Muscle of arm (tissue), 12 donors: ENCODE measurements around the gene RNU1-2. TPM values are rescaled to one million over a fixed set of nuclear protein-coding genes. Genes with fewer than 3 reads are reported as not detected.
A peak's percentile ranks its signal among the peaks of the same experiment; 100 is the strongest.
"Not testable (repeated sequence)": the region's sequence is repeated elsewhere in the genome, so short reads cannot be mapped to it uniquely, and the experiment has no call there.

Source experiments
- DNase-seq: peaks from one replicate; pipeline ENCODE4 v3.0.0-alpha.2; 2013
- polyA plus RNA-seq, 12 donors: library from polyadenylated mRNA; unstranded; fragments of 120-200 nt; gene quantifications; one replicate each; pipeline ENCODE4 v1.2.1, GENCODE V29; 2013; ENCODE audit not compliant: insufficient read length in 12 of 12

The RNU1-2 gene
- polyA plus RNA-seq, 12 donors = not detected

DNA sequence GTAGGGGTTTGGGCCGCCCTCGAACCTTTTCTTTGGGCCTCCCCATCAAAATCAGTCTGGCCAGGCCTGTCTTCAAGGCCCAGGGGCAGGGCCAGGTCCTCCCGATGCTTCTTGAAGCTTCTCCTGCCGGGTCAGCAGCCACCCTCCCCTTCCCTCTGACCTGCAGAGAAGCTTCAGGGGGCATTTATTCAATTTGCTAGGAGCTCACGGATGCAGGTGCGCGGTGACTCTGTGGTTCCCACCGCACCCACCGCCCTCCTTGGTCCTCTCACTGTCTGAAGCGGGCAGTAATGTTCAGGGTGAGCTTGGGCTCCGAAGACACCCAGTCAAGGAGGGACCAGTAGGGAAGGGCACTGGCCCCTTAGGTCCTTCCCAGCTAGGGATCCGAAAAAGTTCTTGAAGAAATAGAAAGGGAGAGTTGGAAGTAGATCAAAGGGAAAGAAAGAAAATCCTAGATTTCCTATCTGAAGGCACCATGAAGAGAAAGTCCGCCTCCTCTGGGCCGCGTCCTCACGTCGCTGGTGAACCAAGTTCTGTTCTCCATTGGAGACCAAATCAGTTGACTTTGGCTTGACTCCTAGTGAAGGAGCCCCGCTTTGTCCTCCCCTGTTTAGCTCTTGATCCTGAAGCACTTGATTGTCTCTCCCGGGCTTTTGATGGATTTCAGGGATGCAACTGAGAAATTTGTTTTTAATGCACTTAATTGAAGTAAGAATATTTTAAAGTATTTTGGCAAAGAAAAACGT lies 8.7 kb upstream of the RNU1-2 start:
- DNase-seq = no peak

DNA sequence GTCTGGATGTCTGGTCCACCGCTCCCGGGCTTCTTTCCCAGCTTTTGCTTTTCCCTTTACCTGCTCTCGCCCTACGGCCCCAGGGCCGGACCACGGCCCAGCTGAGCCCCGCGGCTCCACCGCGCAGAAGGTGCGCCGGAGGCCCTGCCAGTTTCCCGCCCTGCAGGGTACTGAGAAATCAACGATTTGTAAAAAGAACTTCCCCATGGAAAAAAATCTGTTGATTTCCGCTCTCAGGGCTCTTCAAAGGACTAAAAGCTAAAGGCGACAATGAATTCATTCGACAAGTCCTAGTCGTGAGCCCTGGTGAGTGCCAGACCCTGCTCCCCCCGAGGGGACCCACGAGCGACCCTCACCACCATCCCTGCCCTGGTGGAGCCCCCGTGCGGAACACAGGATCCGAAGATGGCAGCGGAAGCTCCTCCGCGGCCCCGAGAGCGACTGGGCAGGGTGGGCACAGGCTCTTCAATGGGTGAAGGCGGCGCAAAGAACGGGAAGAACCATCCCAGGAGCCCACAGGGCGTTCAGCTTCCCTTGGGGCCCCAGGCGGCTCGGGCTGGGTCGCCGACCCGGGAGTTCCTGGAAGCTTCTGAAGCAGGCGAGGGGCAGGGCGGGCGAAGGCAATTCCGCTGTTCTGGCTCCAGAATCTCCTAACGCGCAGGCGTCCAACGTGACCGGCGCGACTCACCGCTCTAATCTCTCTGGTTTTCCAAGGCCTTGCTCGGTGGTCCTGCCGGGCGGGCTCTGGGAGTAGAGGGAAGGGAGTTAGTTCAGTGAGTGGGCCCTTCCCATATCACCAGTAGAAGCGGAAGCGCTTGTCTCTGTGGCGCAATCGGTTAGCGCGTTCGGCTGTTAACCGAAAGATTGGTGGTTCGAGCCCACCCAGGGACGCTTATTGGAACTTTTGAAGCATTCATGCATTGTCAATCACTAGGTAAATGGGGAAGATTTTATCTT lies 6.6 kb upstream of the RNU1-2 start:
- peak; percentile 69 for DNase-seq

DNA sequence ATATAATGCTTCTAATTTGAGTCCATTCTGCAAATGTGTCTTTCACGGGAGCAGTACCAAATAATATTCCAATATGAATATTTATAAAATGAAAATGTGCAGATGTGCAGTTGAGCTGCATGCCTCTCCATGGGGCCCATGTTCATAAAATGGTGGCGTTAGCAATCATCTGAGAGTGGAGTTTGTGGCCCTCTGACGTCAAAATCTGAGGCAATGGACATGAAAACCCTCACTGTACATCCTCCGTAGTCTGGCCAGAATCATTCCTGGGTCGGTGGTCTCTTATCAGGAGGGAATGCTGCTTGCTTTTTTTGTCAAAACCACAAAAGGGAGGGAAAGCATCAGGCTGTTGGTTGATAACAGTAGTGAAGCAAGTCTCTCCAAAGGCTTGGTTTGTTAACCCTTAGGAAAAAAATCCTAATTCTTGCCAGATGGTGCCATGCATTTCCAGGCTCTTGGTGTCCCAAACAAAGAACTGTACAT lies 5.2 kb upstream of the RNU1-2 start:
- DNase-seq = not testable (repeated sequence)

- not testable (repeated sequence) for DNase-seq
Measured at GRCh38 chr1:16891057-16891456, 4.7 kb upstream of the RNU1-2 start.

DNA sequence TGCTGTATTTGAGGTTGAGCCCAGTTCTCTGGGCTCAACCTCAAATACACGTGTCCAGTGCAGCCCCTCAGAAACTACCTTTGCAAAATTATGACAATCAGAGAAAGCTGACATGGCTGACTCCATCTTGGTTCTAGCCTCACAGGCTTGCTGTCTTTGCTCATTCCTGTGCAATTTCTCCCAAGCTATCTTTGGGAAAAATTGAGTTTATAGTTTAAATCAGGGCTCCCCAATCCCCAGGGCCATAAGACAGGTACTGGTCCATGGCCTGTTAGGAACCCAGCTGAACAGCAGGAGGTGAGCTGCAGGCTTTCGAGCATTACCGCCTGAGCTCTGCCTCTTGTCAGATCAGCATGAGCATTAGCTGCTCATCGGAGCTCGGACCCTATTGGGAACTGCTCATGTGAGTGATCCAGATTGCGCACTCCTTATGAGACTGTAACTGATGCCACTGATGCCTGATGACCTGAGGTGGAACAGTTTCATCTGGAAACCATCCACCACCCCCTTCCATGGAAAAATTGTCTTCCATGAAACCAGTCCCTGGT lies 2.7 kb upstream of the RNU1-2 start:
- not testable (repeated sequence) for DNase-seq

GRCh38 chr1:16893796-16894195 lies 2.0 kb upstream of the RNU1-2 start:
- DNase-seq = not testable (repeated sequence)

DNA sequence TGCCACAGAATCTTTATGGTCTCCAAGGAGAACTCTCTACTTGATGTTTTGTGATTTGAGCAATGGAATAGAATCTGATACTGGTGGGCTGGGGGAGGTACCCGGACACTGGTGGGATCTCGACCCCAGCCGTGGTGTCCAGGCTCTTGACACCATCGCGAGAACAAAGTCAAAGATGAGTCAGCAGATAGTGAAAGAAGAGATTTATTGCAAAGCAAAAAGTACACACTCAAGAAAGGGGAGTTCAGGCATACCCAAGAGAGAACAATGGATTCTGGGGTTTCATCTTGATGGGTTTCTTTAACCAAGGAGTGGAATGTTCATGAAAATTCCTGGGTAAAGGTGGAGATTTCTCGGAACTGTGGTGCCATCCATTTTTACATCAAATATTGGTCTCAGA lies 1.4 kb upstream of the RNU1-2 start:
- not testable (repeated sequence) for DNase-seq

DNA sequence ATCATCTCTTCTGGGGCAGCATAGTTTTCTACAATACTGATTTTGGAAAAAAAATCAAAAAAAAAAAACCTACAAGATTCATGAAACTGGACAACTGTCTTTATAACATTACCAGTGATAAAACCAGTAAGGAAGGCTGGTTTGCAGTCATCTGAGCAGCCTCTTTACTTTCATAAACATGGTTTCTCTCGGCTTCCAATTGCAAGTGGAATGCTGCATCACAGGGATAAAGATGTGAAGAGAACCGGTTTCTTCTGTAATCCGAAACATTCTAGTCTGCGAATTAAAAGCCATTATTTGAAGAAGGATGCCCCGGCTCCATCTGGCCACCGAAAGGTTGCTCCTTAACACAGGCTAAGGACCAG lies 565 bp upstream of the RNU1-2 start:
- not testable (repeated sequence) for DNase-seq

GRCh38 chr1:16896316-16897055 lies 706 bp downstream of the RNU1-2 start:
- not testable (repeated sequence) for DNase-seq

GRCh38 chr1:16897653-16898052 lies 1.9 kb downstream of the RNU1-2 start:
- DNase-seq = not testable (repeated sequence)

GRCh38 chr1:16898298-16898697 lies 2.5 kb downstream of the RNU1-2 start:
- DNase-seq = not testable (repeated sequence)

DNA sequence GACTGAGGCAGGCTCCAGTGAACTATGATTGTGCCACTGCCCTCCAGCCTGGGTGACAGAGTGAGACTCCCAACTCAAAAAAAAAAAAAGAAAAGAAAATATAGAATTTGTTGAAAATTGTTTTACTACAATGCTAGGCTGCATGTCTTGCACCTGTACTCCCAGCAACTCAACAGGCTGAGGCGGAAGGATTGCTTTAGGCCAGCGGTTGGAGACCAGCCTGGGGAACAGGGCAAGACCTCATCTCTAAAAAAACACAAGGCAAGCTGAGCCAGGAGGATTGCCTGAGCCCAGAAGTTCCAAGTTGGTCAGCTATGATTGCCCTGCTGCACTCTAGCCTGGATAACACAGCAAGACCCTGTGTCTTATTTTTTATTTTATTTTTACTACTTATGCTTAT lies 3.2 kb downstream of the RNU1-2 start:
- DNase-seq = not testable (repeated sequence)

DNA sequence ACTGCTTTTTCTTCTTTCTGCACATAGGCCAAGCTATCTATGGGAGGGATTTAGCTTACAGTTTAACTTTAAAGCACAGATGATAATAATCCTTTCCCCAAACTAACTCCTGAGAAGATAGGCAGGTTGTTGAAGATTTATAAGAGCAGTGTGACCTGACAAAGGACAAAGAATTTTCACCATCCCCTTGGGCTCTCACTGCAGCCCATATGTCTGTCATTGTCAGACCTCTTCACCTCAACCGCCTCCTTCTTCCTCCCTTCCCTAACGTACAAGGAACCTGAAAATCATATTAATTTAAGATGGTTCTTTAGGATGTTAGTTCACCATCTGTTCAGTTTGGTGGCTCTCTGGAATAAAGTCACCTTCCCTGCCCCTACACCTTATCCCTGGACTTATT lies 5.0 kb downstream of the RNU1-2 start:
- no peak for DNase-seq

GRCh38 chr1:16901371-16901770 lies 5.6 kb downstream of the RNU1-2 start:
- not testable (repeated sequence) for DNase-seq

GRCh38 chr1:16903054-16903453 lies 7.3 kb downstream of the RNU1-2 start:
- DNase-seq = no peak

DNA sequence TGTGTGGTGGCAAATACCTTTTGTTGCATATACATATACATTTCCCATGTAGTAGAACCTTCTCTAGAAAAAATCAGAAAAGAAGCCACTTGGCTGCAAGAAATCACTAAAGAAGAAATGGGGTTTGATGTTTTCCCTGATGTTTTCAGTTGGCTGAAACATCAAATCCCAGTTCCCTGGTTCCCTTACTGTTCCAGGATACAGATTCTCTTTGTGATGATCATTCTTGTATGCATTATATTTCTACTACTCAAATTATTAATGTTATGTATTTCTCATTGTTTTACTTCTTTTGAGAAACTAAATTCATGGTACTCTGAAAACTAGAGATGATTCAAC lies 7.6 kb downstream of the RNU1-2 start:
- DNase-seq = no peak

- DNase-seq = peak; percentile 96
Measured at GRCh38 chr1:16904560-16905109, 8.9 kb downstream of the RNU1-2 start.

GRCh38 chr1:16905110-16905867 lies 9.5 kb downstream of the RNU1-2 start:
- DNase-seq = no peak

DNA sequence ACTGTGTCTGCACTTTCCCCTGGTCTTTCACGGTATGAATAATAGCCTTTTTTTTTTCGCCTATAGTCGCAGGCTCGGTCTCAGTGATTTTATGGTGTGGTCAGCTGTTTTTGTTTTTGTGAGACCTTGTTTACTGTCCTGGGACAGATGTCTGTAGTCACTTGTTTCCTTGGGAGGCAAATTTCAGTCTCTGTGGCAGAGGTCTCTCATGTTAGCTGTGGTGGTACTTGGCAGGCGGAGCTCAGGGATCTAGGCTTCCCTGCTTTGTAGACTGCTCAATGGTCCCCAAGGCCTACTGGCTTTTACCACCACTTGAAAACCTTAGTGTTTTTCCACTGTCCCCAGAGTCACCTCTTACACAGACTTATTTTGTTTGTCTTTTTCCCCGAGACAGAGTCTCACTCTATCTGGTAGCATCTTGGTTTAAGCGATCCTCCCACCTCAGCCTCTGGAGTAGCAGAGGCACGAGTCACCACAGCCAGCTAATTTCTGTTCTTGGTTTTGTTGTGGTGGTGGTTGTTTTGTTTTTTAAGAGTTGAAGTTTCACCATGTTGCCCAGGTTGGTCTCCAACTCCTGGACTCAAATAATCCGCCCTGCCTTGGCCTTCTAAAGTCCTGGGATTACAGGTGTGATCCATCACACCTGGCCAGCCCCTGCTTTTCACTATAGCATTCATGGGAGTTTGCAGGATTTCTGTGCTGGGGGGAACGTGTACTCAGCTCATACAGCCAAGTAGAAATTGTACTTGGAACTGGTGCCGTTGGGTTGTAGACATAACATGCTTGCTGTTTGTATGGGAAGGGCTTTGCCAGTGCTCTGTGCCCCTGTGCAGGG lies 10.3 kb downstream of the RNU1-2 start:
- no peak for DNase-seq

GRCh38 chr1:16906873-16907272 lies 11.1 kb downstream of the RNU1-2 start:
- DNase-seq = no peak
